ENCODE results near the gene DDI1. TPM values are rescaled to one million over a fixed set of nuclear protein-coding genes. Genes with fewer than 3 reads are reported as not detected.

Gene DDI1
- total and polyA plus RNA-seq, 2 of the 4 experiments (the other 2 are of a cell fraction), result not detected

DNA sequence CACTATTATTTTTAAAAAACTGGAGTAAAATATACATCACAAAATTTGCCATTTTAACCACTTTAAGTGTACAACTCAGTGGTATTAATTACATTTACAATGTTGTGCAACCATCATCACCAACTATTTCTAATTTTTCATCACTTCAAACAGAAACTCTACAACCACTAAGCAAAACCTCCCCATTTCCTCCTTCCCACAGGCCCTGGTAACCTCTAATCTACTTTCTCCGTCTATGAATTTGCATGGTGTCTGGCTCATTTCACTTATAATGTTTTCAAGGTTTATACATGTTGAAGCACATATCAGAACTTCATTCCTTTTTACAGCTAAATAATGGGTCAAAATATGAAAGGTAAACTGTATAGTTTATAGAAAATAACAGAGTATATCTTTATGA, 24.4 kb downstream of the DDI1 start:
- Histone ChIP-seq H3K18ac (ENCODE audit: low read depth, low read length) (no peak overlapping the region), H2AK5ac (ENCODE audit: low read depth, low read length) (no peak overlapping the region), H4K5ac (ENCODE audit: low read depth, low read length) (no peak overlapping the region), H2AK9ac (replicated peaks; ENCODE audit: low read depth, low read length, poor library complexity) (no peak overlapping the region), H3K9me1 (ENCODE audit: insufficient read depth, low read length) (no peaks in the 10 kb centered on the region), H3K36me3 (ENCODE audit: control insufficient read depth, insufficient read depth, low read length) (no peaks in the 10 kb centered on the region), H4K91ac (ENCODE audit: insufficient read depth, low read depth, low read length) (no peak overlapping the region), H3K79me1 (ENCODE audit: low read depth in 1 of 2, low read length in 2 of 2) (no peaks in the 10 kb centered on the region), H3K4ac (ENCODE audit: low read depth, low read length) (no peak overlapping the region), H3K4me1 (ENCODE audit: control insufficient read depth, insufficient read depth, low read length) (peaks cover 2% of the 10 kb centered on the region; the same call in 1 of the 2 replicates), H3K27ac (ENCODE audit: insufficient read depth, low read length) (no peak overlapping the region), H2AFZ (replicated peaks; ENCODE audit: low read length, poor library complexity) (no peak overlapping the region), H4K8ac (ENCODE audit: low read depth in 2 of 2, low read length in 2 of 2) (no peak overlapping the region), H3K27me3 (ENCODE audit: control insufficient read depth, insufficient read depth, low read length) (no peaks in the 10 kb centered on the region), H2BK5ac (ENCODE audit: low read depth, low read length, poor library complexity, severe bottlenecking) (no peak overlapping the region), H3K23ac (ENCODE audit: low read depth, low read length) (no peak overlapping the region), H2BK120ac (ENCODE audit: low read depth, low read length) (no peak overlapping the region), H3K14ac (replicated peaks; ENCODE audit: low read depth, low read length) (no peak overlapping the region), H2BK15ac (ENCODE audit: low read depth, low read length) (no peak overlapping the region), H3K4me2 (ENCODE audit: low read depth, low read length) (no peak overlapping the region), H3K9me3 (ENCODE audit: control insufficient read depth, insufficient read depth, low read length) (no peaks in the 10 kb centered on the region), H3K4me3 (ENCODE audit: insufficient read depth, low read depth, low read length) (no peak overlapping the region), H3K9ac (ENCODE audit: low read depth, low read length) (no peak overlapping the region), H2BK20ac (ENCODE audit: low read depth, low read length) (no peak overlapping the region), H3K56ac (ENCODE audit: extremely low read depth, insufficient read depth, low read length) (no peak overlapping the region), H4K20me1 (ENCODE audit: insufficient read depth, low read length) (no peaks in the 10 kb centered on the region)
- BruUV-seq (replicated peaks), result no TSS peak
- ATAC-seq (ENCODE audit: low read depth), result no peak
- in situ Hi-C loops (cut with MboI; ENCODE audit: low sequenced_read_pairs) (no loop called here), dilution Hi-C loops (cut with HindIII; ENCODE audit: low sequenced_read_pairs, unreplicated experiment) (no loop called here), intact Hi-C loops (cut with micrococcal nuclease) (no loop called here)
- WGBS, 2 experiments (ENCODE audit: extremely low coverage in 2 of 2, insufficient read length in 1 of 2), result no CpG with 5 or more reads among the region's 1 CpG
- no peak for TF ChIP-seq POLR2A (IDR thresholded peaks at IDR 0.05; ENCODE audit: low read depth, low read length)
- no peak for TF ChIP-seq CEBPB (IDR thresholded peaks at IDR 0.05; ENCODE audit: low read depth, low read length)
- no peak for TF ChIP-seq MXI1 (IDR thresholded peaks at IDR 0.05; ENCODE audit: borderline replicate concordance, low read depth, low read length)
- no peak for TF ChIP-seq RAD21 (IDR thresholded peaks at IDR 0.05; ENCODE audit: low read length)
- TF ChIP-seq RCOR1 (IDR thresholded peaks at IDR 0.05; ENCODE audit: insufficient replicate concordance, low read length), result no peak
- TF ChIP-seq, protein P1, sequence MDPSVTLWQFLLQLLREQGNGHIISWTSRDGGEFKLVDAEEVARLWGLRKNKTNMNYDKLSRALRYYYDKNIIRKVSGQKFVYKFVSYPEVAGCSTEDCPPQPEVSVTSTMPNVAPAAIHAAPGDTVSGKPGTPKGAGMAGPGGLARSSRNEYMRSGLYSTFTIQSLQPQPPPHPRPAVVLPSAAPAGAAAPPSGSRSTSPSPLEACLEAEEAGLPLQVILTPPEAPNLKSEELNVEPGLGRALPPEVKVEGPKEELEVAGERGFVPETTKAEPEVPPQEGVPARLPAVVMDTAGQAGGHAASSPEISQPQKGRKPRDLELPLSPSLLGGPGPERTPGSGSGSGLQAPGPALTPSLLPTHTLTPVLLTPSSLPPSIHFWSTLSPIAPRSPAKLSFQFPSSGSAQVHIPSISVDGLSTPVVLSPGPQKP (IDR thresholded peaks at IDR 0.05; ENCODE audit: borderline replicate concordance, low read depth, low read length), result no peak
- no peak for TF ChIP-seq CHD1 (IDR thresholded peaks at IDR 0.05; ENCODE audit: low read depth, low read length)
- no peak for TF ChIP-seq FOS (IDR thresholded peaks at IDR 0.05; ENCODE audit: low read depth, low read length)
- no peak for TF ChIP-seq NFE2L2 (IDR thresholded peaks at IDR 0.05; ENCODE audit: low read depth, low read length)
- TF ChIP-seq MAFK (IDR thresholded peaks at IDR 0.05; ENCODE audit: low read depth, low read length), result no peak
- no peak for TF ChIP-seq RFX5 (IDR thresholded peaks at IDR 0.05; ENCODE audit: low read depth, low read length)
- no peak for TF ChIP-seq BHLHE40 (IDR thresholded peaks at IDR 0.05; ENCODE audit: low read depth, low read length)
- no peak for DNase-seq
- ChIA-PET POLR2A (ENCODE audit: unreplicated experiment) (no interaction called here), CTCF (interaction anchor here (0.6 kb wide), 1 partner anchor 55 kb away, joined by 3 read pairs; no protein-coding TSS in a partner anchor)

All from IMR-90 (cell line).